Skeletal muscle cell (primary cell): Measurements from ENCODE around the gene STRN3.

Experiments used
- DNase-seq: peaks from one replicate; pipeline ENCODE4 v3.0.0-alpha.2; 2010; ENCODE audit warnings: low read depth
- H3K4me3 ChIP-seq: 2 replicates; pipeline ENCODE4 v1.5.1; 2011; ENCODE audit warnings: low read depth, mild to moderate bottlenecking, control low read depth, low read length, moderate library complexity

STRN3 gene

GRCh38 chr14:30849983-30850382 lies 176.2 kb downstream of the STRN3 start:
- no peak for DNase-seq
- no peak overlapping the region for H3K4me3 ChIP-seq

GRCh38 chr14:30849354-30849753 lies 176.8 kb downstream of the STRN3 start:
- DNase-seq, result no peak
- H3K4me3 ChIP-seq, result no peak overlapping the region

- H3K4me3 ChIP-seq, result no peak overlapping the region
- DNase-seq, result peak; percentile 11
Measured at GRCh38 chr14:30848449-30849240, 177.5 kb downstream of the STRN3 start.
